Astrocyte (in vitro differentiated cells and primary cell): ENCODE measurements around the gene ATP4B. TPM values are rescaled to one million over a fixed set of nuclear protein-coding genes. Genes with fewer than 3 reads are reported as not detected.

Source experiments
- DNase-seq: peaks from one replicate; pipeline ENCODE4 v3.0.0-alpha.2; 2010; ENCODE audit warnings: low read depth
- FAIRE-seq: peaks from 2 replicates; lab custom pipeline; 2011; peaks lifted over from hg19 to GRCh38; lab: Jason Lieb, UNC
- H2AFZ ChIP-seq: 2 replicates; pipeline ENCODE4 v1.6.0; 2012; ENCODE audit warnings: low read depth, low read length, inconsistent platforms
- H3K27ac ChIP-seq: 2 replicates; pipeline ENCODE4 v1.5.1; 2011; ENCODE audit warnings: low read depth, low read length, inconsistent platforms
- H3K27me3 ChIP-seq: 2 replicates; pipeline ENCODE4 v1.6.0; 2011; ENCODE audit warnings: low read length, inconsistent platforms; ENCODE audit not compliant: insufficient read depth
- H3K36me3 ChIP-seq: 2 replicates; pipeline ENCODE4 v1.5.1; 2011; ENCODE audit warnings: low read length, inconsistent platforms; ENCODE audit not compliant: insufficient read depth
- H3K4me1 ChIP-seq: 2 replicates; pipeline ENCODE4 v1.5.1; 2011; ENCODE audit warnings: low read length, inconsistent platforms; ENCODE audit not compliant: insufficient read depth
- H3K4me2 ChIP-seq: 2 replicates; pipeline ENCODE4 v1.6.0; 2012; ENCODE audit warnings: low read length, inconsistent platforms
- H3K4me3 ChIP-seq: 2 replicates; pipeline ENCODE4 v1.5.1; 2011; ENCODE audit warnings: low read depth, mild to moderate bottlenecking, low read length, inconsistent platforms; ENCODE audit not compliant: insufficient read depth
- H3K79me2 ChIP-seq: 2 replicates; pipeline ENCODE4 v1.6.0; 2012; ENCODE audit warnings: mild to moderate bottlenecking, low read length, inconsistent platforms; ENCODE audit not compliant: insufficient read depth
- H3K9ac ChIP-seq: 2 replicates; pipeline ENCODE4 v1.6.0; 2012; ENCODE audit warnings: mild to moderate bottlenecking, low read length, inconsistent platforms
- H3K9me3 ChIP-seq: 2 replicates; pipeline ENCODE4 v1.5.1; 2012; ENCODE audit warnings: low read depth, mild to moderate bottlenecking, low read length, inconsistent platforms; ENCODE audit not compliant: insufficient read depth
- H4K20me1 ChIP-seq: 2 replicates; pipeline ENCODE4 v1.6.0; 2012; ENCODE audit warnings: low read length, inconsistent platforms; ENCODE audit not compliant: insufficient read depth
- H3K27ac Mint-ChIP-seq: one replicate; pipeline ENCODE4 v1.8.0; 2021; ENCODE audit warnings: mild to moderate bottlenecking, mixed read lengths; ENCODE audit not compliant: unreplicated experiment
- H3K27me3 Mint-ChIP-seq: one replicate; pipeline ENCODE4 v1.8.0; 2021; ENCODE audit warnings: low read depth, mixed read lengths; ENCODE audit not compliant: unreplicated experiment
- H3K36me3 Mint-ChIP-seq: one replicate; pipeline ENCODE4 v1.8.0; 2021; ENCODE audit warnings: low read depth, mixed read lengths; ENCODE audit not compliant: unreplicated experiment
- H3K4me1 Mint-ChIP-seq: one replicate; pipeline ENCODE4 v1.8.0; 2021; ENCODE audit warnings: low read depth, mixed read lengths; ENCODE audit not compliant: unreplicated experiment
- H3K4me3 Mint-ChIP-seq: one replicate; pipeline ENCODE4 v1.8.0; 2021; ENCODE audit warnings: mild to moderate bottlenecking, moderate library complexity, mixed read lengths; ENCODE audit not compliant: unreplicated experiment
- H3K9me3 Mint-ChIP-seq: one replicate; pipeline ENCODE4 v1.8.0; 2021; ENCODE audit warnings: mild to moderate bottlenecking, mixed read lengths; ENCODE audit not compliant: unreplicated experiment
- CTCF ChIP-seq: IDR thresholded peaks from 2 replicates; pipeline ENCODE4 v1.5.1; 2011; ENCODE audit warnings: low read depth, mild to moderate bottlenecking, inconsistent platforms, low read length, moderate library complexity; ENCODE audit not compliant: insufficient read depth
- EZH2 ChIP-seq: IDR thresholded peaks from 2 replicates; pipeline ENCODE4 v1.6.1; 2012; ENCODE audit warnings: mild to moderate bottlenecking, low read length, inconsistent platforms; ENCODE audit not compliant: insufficient read depth
- total RNA-seq: library from RNA; stranded (reverse); gene quantifications from 2 replicates; pipeline ENCODE4 v1.2.1, GENCODE V29; 2021

The ATP4B gene
- total RNA-seq, 1 donor from 2014 or later = not detected

DNA sequence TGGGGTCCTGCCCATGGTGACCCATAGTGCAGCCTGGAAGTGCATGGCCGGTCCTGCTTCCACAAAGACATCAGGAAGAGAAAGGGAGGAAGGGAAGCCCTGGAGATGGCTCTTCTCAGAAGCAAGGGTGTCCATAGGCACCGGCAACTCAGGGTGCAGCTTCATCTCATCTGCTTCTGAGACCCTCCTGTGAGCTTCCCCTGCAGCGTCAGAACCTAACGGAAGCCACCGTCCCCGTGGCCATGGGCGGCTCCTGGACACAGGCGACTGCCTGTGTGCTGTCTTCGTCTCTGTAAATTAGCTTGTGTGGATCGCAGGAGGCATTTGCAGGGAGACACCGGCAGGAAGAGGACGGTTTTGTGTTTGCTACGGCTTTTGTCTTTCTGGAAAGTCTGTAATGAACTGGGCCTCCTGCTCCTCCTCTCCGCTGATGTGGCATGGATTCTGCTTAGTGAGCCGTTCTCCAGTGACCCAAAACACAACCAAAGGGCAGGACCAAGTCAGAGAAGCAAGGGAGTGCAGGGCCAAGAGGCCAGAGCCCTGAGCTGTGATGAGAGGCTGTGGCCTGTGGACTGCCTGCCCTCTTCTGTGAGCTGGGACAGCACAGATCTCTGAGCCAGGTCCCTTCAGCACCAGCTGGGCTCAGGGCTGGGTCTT is 2.5 kb downstream of the ATP4B start:
- FAIRE-seq = no peak
- TF ChIP-seq EZH2 (no peak), CTCF (no peak)

GRCh38 chr13:113654591-113655345 is 3.2 kb downstream of the ATP4B start:
- TF ChIP-seq CTCF = no peak
- no peak for TF ChIP-seq EZH2
- H3K27me3 Mint-ChIP-seq = no peaks in the 10 kb centered on the region
- Histone ChIP-seq H3K36me3 (no peaks in the 10 kb centered on the region), H3K4me3 (no peak overlapping the region), H4K20me1 (no peaks in the 10 kb centered on the region), H3K27ac (no peak overlapping the region), H2AFZ (no peak overlapping the region), H3K4me2 (no peak overlapping the region), H3K9me3 (no peaks in the 10 kb centered on the region), H3K9ac (no peak overlapping the region), H3K27me3 (peaks cover under 1% of the 10 kb centered on the region), H3K4me1 (no peaks in the 10 kb centered on the region), H3K79me2 (no peaks in the 10 kb centered on the region)
- no peak for FAIRE-seq
- H3K4me1 Mint-ChIP-seq = peaks cover 6% of the 10 kb centered on the region
- no peak for DNase-seq
- no peak overlapping the region for H3K27ac Mint-ChIP-seq
- H3K4me3 Mint-ChIP-seq = no peak overlapping the region
- no peaks in the 10 kb centered on the region for H3K9me3 Mint-ChIP-seq
- H3K36me3 Mint-ChIP-seq = peaks cover 2% of the 10 kb centered on the region

More for the DNA sequence above, 2.5 kb downstream of the ATP4B start:
- Histone ChIP-seq H3K4me2 (no peak overlapping the region), H3K79me2 (no peaks in the 10 kb centered on the region), H3K9ac (no peak overlapping the region), H3K4me3 (no peak overlapping the region), H4K20me1 (no peaks in the 10 kb centered on the region), H2AFZ (no peak overlapping the region), H3K9me3 (no peaks in the 10 kb centered on the region), H3K27ac (no peak overlapping the region), H3K4me1 (no peaks in the 10 kb centered on the region), H3K36me3 (no peaks in the 10 kb centered on the region), H3K27me3 (peaks cover 3% of the 10 kb centered on the region)
- H3K4me3 Mint-ChIP-seq = no peak overlapping the region
- DNase-seq = no peak
- no peak overlapping the region for H3K27ac Mint-ChIP-seq
- H3K36me3 Mint-ChIP-seq = peaks cover 2% of the 10 kb centered on the region
- peaks cover 6% of the 10 kb centered on the region for H3K4me1 Mint-ChIP-seq
- H3K27me3 Mint-ChIP-seq = no peaks in the 10 kb centered on the region
- no peaks in the 10 kb centered on the region for H3K9me3 Mint-ChIP-seq

GRCh38 chr13:113654175-113654560 is 3.8 kb downstream of the ATP4B start:
- no peak overlapping the region for H3K9ac ChIP-seq
- no peak overlapping the region for H3K4me3 ChIP-seq
- H3K27ac Mint-ChIP-seq = no peak overlapping the region
- no peaks in the 10 kb centered on the region for H3K36me3 ChIP-seq
- peaks cover 6% of the 10 kb centered on the region for H3K4me1 Mint-ChIP-seq
- no peak overlapping the region for H2AFZ ChIP-seq
- no peak for DNase-seq
- H3K36me3 Mint-ChIP-seq = peaks cover 2% of the 10 kb centered on the region
- no peaks in the 10 kb centered on the region for H3K9me3 Mint-ChIP-seq
- no peaks in the 10 kb centered on the region for H3K27me3 Mint-ChIP-seq
- FAIRE-seq = no peak
- H3K27ac ChIP-seq = no peak overlapping the region
- TF ChIP-seq EZH2 (no peak), CTCF (no peak)
- H3K4me3 Mint-ChIP-seq = no peak overlapping the region
- no peaks in the 10 kb centered on the region for H4K20me1 ChIP-seq
- H3K79me2 ChIP-seq = no peaks in the 10 kb centered on the region
- H3K9me3 ChIP-seq = no peaks in the 10 kb centered on the region
- H3K4me1 ChIP-seq = no peaks in the 10 kb centered on the region
- no peaks in the 10 kb centered on the region for H3K27me3 ChIP-seq
- peak overlapping the region; percentile 49 for H3K4me2 ChIP-seq
